Smooth muscle cell (in vitro differentiated cells): ENCODE measurements around the gene VAMP2. TPM values are rescaled to one million over a fixed set of nuclear protein-coding genes. Genes with fewer than 3 reads are reported as not detected.
A peak's percentile ranks its signal among the peaks of the same experiment; 100 is the strongest.

Experiments
- DNase-seq: peaks from one replicate; lab custom pipeline; 2025; ENCODE audit not compliant: unreplicated experiment; lab: John Stamatoyannopoulos, UW
- H2AFZ ChIP-seq: fragments of 200-600 bp; sonication (generic); 2 replicates; pipeline ENCODE4 v1.6.0; 2016; ENCODE audit warnings: antibody characterized with exemption, low read depth, mild to moderate bottlenecking
- H3F3A ChIP-seq: fragments of 200-600 bp; sonication (generic); 2 replicates; pipeline ENCODE4 v1.6.0; 2017; ENCODE audit warnings: antibody characterized with exemption, low read depth
- H3K27ac ChIP-seq: fragments of 200-600 bp; sonication (generic); 2 replicates; pipeline ENCODE4 v1.5.1; 2016; ENCODE audit warnings: low read depth, mild to moderate bottlenecking
- H3K27me3 ChIP-seq: fragments of 200-600 bp; sonication (generic); 2 replicates; pipeline ENCODE4 v1.6.1; 2016; ENCODE audit warnings: low read depth, mild to moderate bottlenecking
- H3K36me3 ChIP-seq: fragments of 200-600 bp; sonication (generic); 2 replicates; pipeline ENCODE4 v1.5.1; 2016; ENCODE audit warnings: low read depth
- H3K4me1 ChIP-seq: fragments of 200-600 bp; sonication (generic); 2 replicates; pipeline ENCODE4 v1.5.1; 2016; ENCODE audit warnings: low read depth
- H3K4me2 ChIP-seq: fragments of 200-600 bp; sonication (generic); 2 replicates; pipeline ENCODE4 v1.6.0; 2016; ENCODE audit warnings: mild to moderate bottlenecking
- H3K4me3 ChIP-seq: fragments of 200-600 bp; sonication (generic); 2 replicates; pipeline ENCODE4 v1.5.1; 2016; ENCODE audit warnings: mild to moderate bottlenecking
- H3K79me2 ChIP-seq: fragments of 200-600 bp; sonication (generic); 2 replicates; pipeline ENCODE4 v1.6.0; 2016; ENCODE audit warnings: low read depth, mild to moderate bottlenecking
- H3K9ac ChIP-seq: fragments of 200-600 bp; sonication (generic); 2 replicates; pipeline ENCODE4 v1.6.0; 2016; ENCODE audit warnings: low read depth
- H3K9me3 ChIP-seq: fragments of 200-600 bp; sonication (generic); replicated peaks from 2 replicates; pipeline ENCODE4 v1.5.1; 2016; ENCODE audit warnings: low read depth
- H4K20me1 ChIP-seq: fragments of 200-600 bp; sonication (generic); 2 replicates; pipeline ENCODE4 v1.6.0; 2016; ENCODE audit warnings: low read depth
- WGBS: methylation state at CpG from one replicate; pipeline ENCODE4 v1.1.7; 2016; ENCODE audit warnings: low lambda C conversion rate; 5-methylcytosine and 5-hydroxymethylcytosine counted together
- polyA plus RNA-seq: library from polyadenylated mRNA; unstranded; fragments of >200 nt; fragmentation: Nextera tagmentation; extraction: Ambion mirVana; gene quantifications from 2 replicates; pipeline ENCODE4 v1.2.1, GENCODE V29; 2016
- total RNA-seq: library from RNA; depleted of rRNA; stranded (reverse); fragments of >200 nt; gene quantifications from 2 replicates; pipeline ENCODE4 v1.2.3, GENCODE V29; 2014
- TF ChIP-seq, protein P1 (sequence below): fragments of 200-600 bp; sonication (generic); IDR thresholded peaks from 2 replicates; pipeline ENCODE4 v1.5.1; 2017; ENCODE audit warnings: borderline replicate concordance, mild to moderate bottlenecking, antibody characterized with exemption; ENCODE audit not compliant: insufficient read depth, poor library complexity, severe bottlenecking

VAMP2 gene
- total and polyA plus RNA-seq, 2 experiments from 2014 or later, result 8.1 to 20.1 TPM

GRCh38 chr17:8156246-8156992 is 6.3 kb downstream of the VAMP2 start:
- H3K9ac ChIP-seq, result peak overlapping the region; percentile 94
- TF ChIP-seq, protein P1, sequence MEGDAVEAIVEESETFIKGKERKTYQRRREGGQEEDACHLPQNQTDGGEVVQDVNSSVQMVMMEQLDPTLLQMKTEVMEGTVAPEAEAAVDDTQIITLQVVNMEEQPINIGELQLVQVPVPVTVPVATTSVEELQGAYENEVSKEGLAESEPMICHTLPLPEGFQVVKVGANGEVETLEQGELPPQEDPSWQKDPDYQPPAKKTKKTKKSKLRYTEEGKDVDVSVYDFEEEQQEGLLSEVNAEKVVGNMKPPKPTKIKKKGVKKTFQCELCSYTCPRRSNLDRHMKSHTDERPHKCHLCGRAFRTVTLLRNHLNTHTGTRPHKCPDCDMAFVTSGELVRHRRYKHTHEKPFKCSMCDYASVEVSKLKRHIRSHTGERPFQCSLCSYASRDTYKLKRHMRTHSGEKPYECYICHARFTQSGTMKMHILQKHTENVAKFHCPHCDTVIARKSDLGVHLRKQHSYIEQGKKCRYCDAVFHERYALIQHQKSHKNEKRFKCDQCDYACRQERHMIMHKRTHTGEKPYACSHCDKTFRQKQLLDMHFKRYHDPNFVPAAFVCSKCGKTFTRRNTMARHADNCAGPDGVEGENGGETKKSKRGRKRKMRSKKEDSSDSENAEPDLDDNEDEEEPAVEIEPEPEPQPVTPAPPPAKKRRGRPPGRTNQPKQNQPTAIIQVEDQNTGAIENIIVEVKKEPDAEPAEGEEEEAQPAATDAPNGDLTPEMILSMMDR, result no peak
- H3K4me3 ChIP-seq, result peak overlapping the region; percentile 70
- peaks cover 15% of the 10 kb centered on the region for H3F3A ChIP-seq
- H2AFZ ChIP-seq, result no peak overlapping the region
- no peaks in the 10 kb centered on the region for H3K9me3 ChIP-seq
- peaks cover 17% of the 10 kb centered on the region for H3K4me1 ChIP-seq
- H3K27me3 ChIP-seq, result no peaks in the 10 kb centered on the region
- H3K27ac ChIP-seq, result peak overlapping the region; percentile 99
- H3K79me2 ChIP-seq, result peaks cover under 1% of the 10 kb centered on the region
- peak overlapping the region; percentile 93 for H3K4me2 ChIP-seq
- DNase-seq, result peak; percentile 98
- peaks cover 33% of the 10 kb centered on the region for H4K20me1 ChIP-seq
- no peaks in the 10 kb centered on the region for H3K36me3 ChIP-seq
- WGBS, result under 1% methylated on average over 58 of the region's 59 CpGs

- DNase-seq, result no peak
- no peak overlapping the region for H2AFZ ChIP-seq
- TF ChIP-seq, protein P1, result no peak
- peak overlapping the region; percentile 94 for H3K9ac ChIP-seq
- H3K4me3 ChIP-seq, result peak overlapping the region; percentile 70
- peaks cover 38% of the 10 kb centered on the region for H4K20me1 ChIP-seq
- H3K79me2 ChIP-seq, result no peaks in the 10 kb centered on the region
- H3K4me1 ChIP-seq, result peaks cover 17% of the 10 kb centered on the region
- 3% methylated on average over 11 of the region's 11 CpGs for WGBS
- H3K36me3 ChIP-seq, result no peaks in the 10 kb centered on the region
- peak overlapping the region; percentile 93 for H3K4me2 ChIP-seq
- H3F3A ChIP-seq, result peaks cover 11% of the 10 kb centered on the region
- no peaks in the 10 kb centered on the region for H3K9me3 ChIP-seq
- H3K27me3 ChIP-seq, result no peaks in the 10 kb centered on the region
- H3K27ac ChIP-seq, result peak overlapping the region; percentile 99
These were observed 6.8 kb downstream of the VAMP2 start for GRCh38 chr17:8155996-8156245.

- Histone ChIP-seq H3K36me3 (no peaks in the 10 kb centered on the region), H3K9me3 (no peaks in the 10 kb centered on the region), H3K79me2 (peaks cover 5% of the 10 kb centered on the region), H3K4me1 (peaks cover 17% of the 10 kb centered on the region), H3K4me2 (peak overlapping the region; percentile 93), H2AFZ (no peak overlapping the region), H4K20me1 (peaks cover 43% of the 10 kb centered on the region), H3K9ac (peak overlapping the region; percentile 94), H3K27me3 (no peaks in the 10 kb centered on the region), H3K4me3 (peak overlapping the region; percentile 70), H3K27ac (peak overlapping the region; percentile 99), H3F3A (peaks cover 10% of the 10 kb centered on the region)
- no peak for DNase-seq
- TF ChIP-seq, protein P1, result no peak
- WGBS, result 70% methylated on average over 14 of the region's 14 CpGs
These were observed 7.3 kb downstream of the VAMP2 start for GRCh38 chr17:8155231-8155995.
